Adrenal gland (tissue), 12 donors: ENCODE measurements around the gene SPOCK3. TPM values are rescaled to one million over a fixed set of nuclear protein-coding genes. Genes with fewer than 3 reads are reported as not detected.

Experiments used
- DNase-seq, 7 donors: peaks; one replicate each; pipeline ENCODE4 v3.0.0-alpha.2; 2019 to 2020
- H3K27ac ChIP-seq, 5 donors: fragments of 200-600 bp; sonication (generic) in 4 of 5; 1 replicate in 3 of 5; 2 replicates in 2 of 5; pipeline versions ENCODE4 v1.5.1 to v1.8.0; 2016 to 2020; ENCODE audit warnings: mild to moderate bottlenecking in 1 of 5
- H3K27me3 ChIP-seq: fragments of 200-600 bp; 2 replicates; pipeline ENCODE4 v1.8.0; 2021
- H3K36me3 ChIP-seq, 2 donors: fragments of 200-600 bp; replicated peaks in 1 of 2; 1 replicate in 1 of 2; 2 replicates in 1 of 2; pipeline versions ENCODE4 v1.5.1 to v1.8.0; 2018 to 2022
- H3K4me1 ChIP-seq, 2 donors: fragments of 200-600 bp; replicated peaks in 1 of 2; 1 replicate in 1 of 2; 2 replicates in 1 of 2; pipeline versions ENCODE4 v1.5.1 to v1.8.0; 2018 to 2021
- H3K4me3 ChIP-seq, 4 donors: fragments of 200-600 bp; sonication (generic) in 3 of 4; one replicate each; pipeline ENCODE4 v1.5.1; 2016 to 2018
- H3K9me3 ChIP-seq, 3 donors: fragments of 200-600 bp; sonication (generic) in 1 of 3; replicated peaks in 1 of 3; 1 replicate in 2 of 3; 2 replicates in 1 of 3; pipeline versions ENCODE4 v1.5.1 to v1.8.0; 2016 to 2021
- CTCF ChIP-seq, 6 experiments: fragments of 450-650 bp in 4 of 6; fragments of 200-600 bp in 2 of 6; sonication (generic) in 1 of 6; IDR thresholded peaks; 1 replicate in 5 of 6; 2 replicates in 1 of 6; pipeline versions ENCODE4 v1.5.1 to v1.8.0; 2016 to 2021; ENCODE audit warnings: antibody characterized with exemption in 6 of 6, mild to moderate bottlenecking in 2 of 6, moderate library complexity in 1 of 6
- POLR2A ChIP-seq, 2 donors: fragments of 450-650 bp; IDR thresholded peaks; one replicate each; pipeline ENCODE4 v1.6.1; 2017; ENCODE audit warnings: antibody characterized with exemption in 2 of 2, mild to moderate bottlenecking in 2 of 2, moderate library complexity in 1 of 2
- WGBS, 4 donors: extraction: QIAGEN DNeasy Blood & Tissue Kit in 2 of 4; methylation state at CpG; one replicate each; pipeline versions ENCODE4 v1.1.5 to v1.1.7; 2013 to 2017; 5-methylcytosine and 5-hydroxymethylcytosine counted together
- intact Hi-C, 2 donors: fragments of 100-400 bp; cut with DNase I; formaldehyde crosslinking; loops; one replicate each; pipeline versions ENCODE4 v1.14.1 to v1.15.0; 2022 to 2023
- polyA plus RNA-seq, 3 donors: library from polyadenylated mRNA; stranded (reverse); fragments of 200-250 nt in 2 of 3; fragments of 350-450 nt in 1 of 3; fragmentation: Illumina TruSeq in 1 of 3; extraction: RNeasy Lipid Tissue Mini Kit (QIAGEN cat#74804) in 1 of 3; gene quantifications; one replicate each; pipeline ENCODE4 v1.2.3, GENCODE V29; 2013 to 2014
- total RNA-seq, 9 donors: library from RNA; depleted of rRNA in 4 of 9; stranded (reverse); fragments of >200 nt in 4 of 9; fragments of 120-200 nt in 1 of 9; fragmentation: NEBNext Ultra II Directional in 1 of 9; extraction: Animal tissue kit (Norgen Biotek cat#: 25700) in 1 of 9; gene quantifications; one replicate each; pipeline versions ENCODE4 v1.1.0 to v1.2.4, GENCODE V29; 2013 to 2023
- donor health status: healthy with polysubstance abuse.
- donor health status: Bipolar disorder and iron deficiency.
- donor health status: DM: yes; HTN: yes; CAD: no.
- donor health status: DM: no; HTN: no; CAD: no.
- donor health status: DM: no; HTN: no; CAD: no.
- donor health status: DM: yes; HTN: yes; CAD: no.

The SPOCK3 gene
- total and polyA plus RNA-seq, 12 donors: 0.18 to 30.3 (median 3.0) TPM; not detected in 1

DNA sequence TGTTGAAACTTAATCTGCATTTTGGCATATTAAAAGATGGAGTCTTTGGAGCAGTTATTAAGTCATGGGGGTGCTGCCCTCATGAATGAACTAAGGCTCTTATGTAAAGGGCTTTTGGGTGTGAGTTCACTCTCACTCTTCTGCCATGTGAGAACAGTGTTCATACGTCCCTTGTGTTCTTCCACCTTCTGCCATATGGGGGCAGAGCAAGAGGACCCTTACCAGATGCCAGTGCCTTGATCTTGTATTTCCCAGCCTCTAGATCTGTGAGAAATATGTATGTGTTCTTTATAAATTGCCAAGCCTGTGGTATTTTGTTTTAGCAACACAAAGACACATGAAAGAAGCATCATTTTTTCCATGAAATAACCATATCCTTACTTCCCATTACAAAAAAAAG is 213.9 kb downstream of the SPOCK3 start:
- Histone ChIP-seq H3K4me1 (no peaks in the 10 kb centered on the region), H3K36me3 (no peaks in the 10 kb centered on the region), H3K27me3 (no peaks in the 10 kb centered on the region), H3K9me3 (no peaks in the 10 kb centered on the region), H3K4me3 (no peak overlapping the region), H3K27ac (no peak overlapping the region)
- DNase-seq: no peak
- intact Hi-C loops: loop anchor here in 1 of 2 donors (5.0 kb wide), 1 partner anchor 1057 kb away; no protein-coding TSS in a partner anchor
- 8 to 43% (median 16%) methylated on average over 1 of the region's 1 CpG for WGBS, 4 donors
- TF ChIP-seq CTCF (IDR thresholded peaks at IDR 0.05): no peak
- no peak for TF ChIP-seq POLR2A (IDR thresholded peaks at IDR 0.05)

DNA sequence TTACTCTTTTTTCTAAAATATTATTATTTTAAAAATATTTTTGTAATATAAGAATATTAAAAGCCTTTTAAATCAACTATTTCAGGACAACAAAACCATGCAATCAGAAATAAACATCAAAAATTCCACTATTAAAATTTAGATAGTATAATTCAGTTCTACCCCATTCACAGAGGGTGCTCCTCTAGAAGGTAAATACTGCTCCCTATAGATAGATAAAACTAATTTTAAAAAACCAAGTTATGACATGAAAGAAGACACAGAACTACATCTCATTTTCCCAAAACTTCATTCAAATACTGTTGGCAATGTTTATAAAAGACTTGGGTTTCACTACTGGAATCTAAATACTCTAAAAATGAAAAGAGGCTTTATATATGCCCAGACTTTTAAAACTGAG is 219.3 kb downstream of the SPOCK3 start:
- TF ChIP-seq CTCF (IDR thresholded peaks at IDR 0.05) (no peak), POLR2A (IDR thresholded peaks at IDR 0.05) (no peak)
- H3K36me3 ChIP-seq: no peaks in the 10 kb centered on the region
- H3K4me1 ChIP-seq: no peaks in the 10 kb centered on the region

GRCh38 chr4:167003326-167003725 is 231.0 kb downstream of the SPOCK3 start:
- intact Hi-C loops: no loop called here
- WGBS, 4 donors: 67 to 76% (median 68%) methylated on average over 4 of the region's 4 CpGs
- Histone ChIP-seq H3K9me3 (no peaks in the 10 kb centered on the region), H3K4me3 (no peak overlapping the region), H3K27ac (no peak overlapping the region), H3K36me3 (no peaks in the 10 kb centered on the region), H3K4me1 (no peaks in the 10 kb centered on the region), H3K27me3 (no peaks in the 10 kb centered on the region)
- no peak for TF ChIP-seq POLR2A (IDR thresholded peaks at IDR 0.05)
- TF ChIP-seq CTCF (IDR thresholded peaks at IDR 0.05): no peak
- no peak for DNase-seq

More for the DNA sequence above, 219.3 kb downstream of the SPOCK3 start:
- DNase-seq: no peak
- intact Hi-C loops: no loop called here
- Histone ChIP-seq H3K4me3 (no peak overlapping the region), H3K27me3 (no peaks in the 10 kb centered on the region), H3K27ac (no peak overlapping the region), H3K9me3 (no peaks in the 10 kb centered on the region)

- WGBS, 4 donors: 66 to 73% (median 70%) methylated on average over 4 of the region's 4 CpGs
- Histone ChIP-seq H3K4me3 (no peak overlapping the region), H3K9me3 (no peaks in the 10 kb centered on the region), H3K4me1 (no peaks in the 10 kb centered on the region), H3K27ac (no peak overlapping the region), H3K27me3 (no peaks in the 10 kb centered on the region), H3K36me3 (no peaks in the 10 kb centered on the region)
- no peak for TF ChIP-seq CTCF (IDR thresholded peaks at IDR 0.05)
- no peak for TF ChIP-seq POLR2A (IDR thresholded peaks at IDR 0.05)
- DNase-seq: no peak
- intact Hi-C loops: no loop called here
Measured at GRCh38 chr4:167000141-167000852, 234.0 kb downstream of the SPOCK3 start.
